ENCODE data around the gene SOX6. TPM values are rescaled to one million over a fixed set of nuclear protein-coding genes. Genes with fewer than 3 reads are reported as not detected.

SOX6 gene
- polyA plus RNA-seq, 1 donor from 2014 or later, result 2.2 TPM

DNA sequence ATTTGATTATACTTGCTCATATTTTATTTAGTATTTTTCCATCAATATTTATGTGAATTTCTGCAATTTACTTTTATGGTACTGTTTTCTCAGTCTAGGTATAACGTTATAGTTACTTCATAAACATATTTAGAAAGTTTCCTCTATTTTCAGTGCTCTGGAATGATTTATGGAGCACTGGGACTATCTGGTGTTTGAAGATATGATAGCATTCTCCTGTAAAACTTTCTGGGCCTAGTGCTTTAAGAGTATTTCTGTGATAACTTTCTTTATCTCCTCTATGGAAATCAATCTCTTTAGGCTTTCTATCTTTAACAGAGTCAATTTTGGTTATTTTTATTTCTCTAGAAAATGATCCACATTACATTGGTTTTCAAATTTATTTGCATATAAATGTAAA is 85.1 kb downstream of the SOX6 start:
- Histone ChIP-seq H3K4me3 (ENCODE audit: low read length) (no peak overlapping the region), H3K27me3 (ENCODE audit: insufficient read depth, low read depth, low read length) (no peaks in the 10 kb centered on the region), H3K9me2 (ENCODE audit: insufficient read depth, low read length) (no peaks in the 10 kb centered on the region), H3K4me2 (ENCODE audit: low read length) (no peak overlapping the region), H3K79me2 (replicated peaks; ENCODE audit: insufficient read depth, low read length) (no peaks in the 10 kb centered on the region), H3K27ac (ENCODE audit: low read length) (no peak overlapping the region), H3K9me3 (ENCODE audit: low read length) (peaks cover 5% of the 10 kb centered on the region), H3F3A (ENCODE audit: insufficient read depth, low read length, poor library complexity, severe bottlenecking) (no peaks in the 10 kb centered on the region), H3K36me3 (ENCODE audit: insufficient read depth, low read length) (no peaks in the 10 kb centered on the region), H3K9ac (ENCODE audit: low read length) (no peak overlapping the region), H4K20me1 (ENCODE audit: insufficient read depth) (no peaks in the 10 kb centered on the region), H2AFZ (ENCODE audit: low read depth, low read length) (no peak overlapping the region)
- TF ChIP-seq TAF1 (IDR thresholded peaks at IDR 0.05; ENCODE audit: low read depth) (no peak), EZH2 (IDR thresholded peaks at IDR 0.05; ENCODE audit: borderline replicate concordance, insufficient read depth, low read length, poor library complexity, severe bottlenecking) (no peak), POLR2AphosphoS5 (IDR thresholded peaks at IDR 0.05) (no peak), MXI1 (conservative IDR thresholded peaks at IDR 0.05; ENCODE audit: poor library complexity, severe bottlenecking) (no peak), RAD21 (conservative IDR thresholded peaks at IDR 0.05) (no peak), EP300 (conservative IDR thresholded peaks at IDR 0.05; ENCODE audit: poor library complexity, severe bottlenecking) (no peak), SMC3 (conservative IDR thresholded peaks at IDR 0.05; ENCODE audit: poor library complexity) (no peak)
- TF ChIP-seq, protein P1, sequence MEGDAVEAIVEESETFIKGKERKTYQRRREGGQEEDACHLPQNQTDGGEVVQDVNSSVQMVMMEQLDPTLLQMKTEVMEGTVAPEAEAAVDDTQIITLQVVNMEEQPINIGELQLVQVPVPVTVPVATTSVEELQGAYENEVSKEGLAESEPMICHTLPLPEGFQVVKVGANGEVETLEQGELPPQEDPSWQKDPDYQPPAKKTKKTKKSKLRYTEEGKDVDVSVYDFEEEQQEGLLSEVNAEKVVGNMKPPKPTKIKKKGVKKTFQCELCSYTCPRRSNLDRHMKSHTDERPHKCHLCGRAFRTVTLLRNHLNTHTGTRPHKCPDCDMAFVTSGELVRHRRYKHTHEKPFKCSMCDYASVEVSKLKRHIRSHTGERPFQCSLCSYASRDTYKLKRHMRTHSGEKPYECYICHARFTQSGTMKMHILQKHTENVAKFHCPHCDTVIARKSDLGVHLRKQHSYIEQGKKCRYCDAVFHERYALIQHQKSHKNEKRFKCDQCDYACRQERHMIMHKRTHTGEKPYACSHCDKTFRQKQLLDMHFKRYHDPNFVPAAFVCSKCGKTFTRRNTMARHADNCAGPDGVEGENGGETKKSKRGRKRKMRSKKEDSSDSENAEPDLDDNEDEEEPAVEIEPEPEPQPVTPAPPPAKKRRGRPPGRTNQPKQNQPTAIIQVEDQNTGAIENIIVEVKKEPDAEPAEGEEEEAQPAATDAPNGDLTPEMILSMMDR (IDR thresholded peaks at IDR 0.05; ENCODE audit: poor library complexity, severe bottlenecking), result no peak
- TF ChIP-seq, protein P2, sequence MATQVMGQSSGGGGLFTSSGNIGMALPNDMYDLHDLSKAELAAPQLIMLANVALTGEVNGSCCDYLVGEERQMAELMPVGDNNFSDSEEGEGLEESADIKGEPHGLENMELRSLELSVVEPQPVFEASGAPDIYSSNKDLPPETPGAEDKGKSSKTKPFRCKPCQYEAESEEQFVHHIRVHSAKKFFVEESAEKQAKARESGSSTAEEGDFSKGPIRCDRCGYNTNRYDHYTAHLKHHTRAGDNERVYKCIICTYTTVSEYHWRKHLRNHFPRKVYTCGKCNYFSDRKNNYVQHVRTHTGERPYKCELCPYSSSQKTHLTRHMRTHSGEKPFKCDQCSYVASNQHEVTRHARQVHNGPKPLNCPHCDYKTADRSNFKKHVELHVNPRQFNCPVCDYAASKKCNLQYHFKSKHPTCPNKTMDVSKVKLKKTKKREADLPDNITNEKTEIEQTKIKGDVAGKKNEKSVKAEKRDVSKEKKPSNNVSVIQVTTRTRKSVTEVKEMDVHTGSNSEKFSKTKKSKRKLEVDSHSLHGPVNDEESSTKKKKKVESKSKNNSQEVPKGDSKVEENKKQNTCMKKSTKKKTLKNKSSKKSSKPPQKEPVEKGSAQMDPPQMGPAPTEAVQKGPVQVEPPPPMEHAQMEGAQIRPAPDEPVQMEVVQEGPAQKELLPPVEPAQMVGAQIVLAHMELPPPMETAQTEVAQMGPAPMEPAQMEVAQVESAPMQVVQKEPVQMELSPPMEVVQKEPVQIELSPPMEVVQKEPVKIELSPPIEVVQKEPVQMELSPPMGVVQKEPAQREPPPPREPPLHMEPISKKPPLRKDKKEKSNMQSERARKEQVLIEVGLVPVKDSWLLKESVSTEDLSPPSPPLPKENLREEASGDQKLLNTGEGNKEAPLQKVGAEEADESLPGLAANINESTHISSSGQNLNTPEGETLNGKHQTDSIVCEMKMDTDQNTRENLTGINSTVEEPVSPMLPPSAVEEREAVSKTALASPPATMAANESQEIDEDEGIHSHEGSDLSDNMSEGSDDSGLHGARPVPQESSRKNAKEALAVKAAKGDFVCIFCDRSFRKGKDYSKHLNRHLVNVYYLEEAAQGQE (IDR thresholded peaks at IDR 0.05; ENCODE audit: borderline replicate concordance), result no peak

DNA sequence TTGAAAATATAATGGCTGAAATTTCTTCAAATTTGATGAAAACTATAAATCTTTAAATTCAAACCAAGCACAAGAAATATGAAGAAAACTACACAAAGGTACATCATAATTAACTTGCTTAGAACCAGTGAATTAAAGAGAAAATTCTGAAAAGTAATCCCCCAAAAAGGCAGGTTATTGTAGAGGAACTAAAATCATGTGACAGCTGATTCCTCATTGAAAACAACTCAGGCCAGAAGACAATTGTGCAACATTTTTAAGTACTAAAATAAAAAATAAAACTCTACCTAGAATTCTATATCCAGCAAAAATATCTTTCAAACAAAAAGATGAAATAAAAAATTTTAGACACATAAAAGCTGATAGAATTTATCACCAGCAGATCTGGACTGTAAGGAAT is 90.3 kb downstream of the SOX6 start:
- Histone ChIP-seq H3K4me3 (ENCODE audit: low read length) (no peak overlapping the region), H3K79me2 (replicated peaks; ENCODE audit: insufficient read depth, low read length) (no peaks in the 10 kb centered on the region), H4K20me1 (ENCODE audit: insufficient read depth) (no peaks in the 10 kb centered on the region), H3K4me2 (ENCODE audit: low read length) (no peak overlapping the region), H2AFZ (ENCODE audit: low read depth, low read length) (no peak overlapping the region), H3K27me3 (ENCODE audit: insufficient read depth, low read depth, low read length) (no peaks in the 10 kb centered on the region), H3K36me3 (ENCODE audit: insufficient read depth, low read length) (no peaks in the 10 kb centered on the region), H3K9me3 (ENCODE audit: low read length) (peaks cover 5% of the 10 kb centered on the region), H3K9ac (ENCODE audit: low read length) (no peak overlapping the region), H3K9me2 (ENCODE audit: insufficient read depth, low read length) (no peaks in the 10 kb centered on the region), H3K27ac (ENCODE audit: low read length) (no peak overlapping the region), H3F3A (ENCODE audit: insufficient read depth, low read length, poor library complexity, severe bottlenecking) (no peaks in the 10 kb centered on the region)
- TF ChIP-seq TAF1 (IDR thresholded peaks at IDR 0.05; ENCODE audit: low read depth) (no peak), POLR2AphosphoS5 (IDR thresholded peaks at IDR 0.05) (no peak), EZH2 (IDR thresholded peaks at IDR 0.05; ENCODE audit: borderline replicate concordance, insufficient read depth, low read length, poor library complexity, severe bottlenecking) (no peak), SMC3 (conservative IDR thresholded peaks at IDR 0.05; ENCODE audit: poor library complexity) (no peak), EP300 (conservative IDR thresholded peaks at IDR 0.05; ENCODE audit: poor library complexity, severe bottlenecking) (no peak), MXI1 (conservative IDR thresholded peaks at IDR 0.05; ENCODE audit: poor library complexity, severe bottlenecking) (no peak), RAD21 (conservative IDR thresholded peaks at IDR 0.05) (no peak)
- TF ChIP-seq, protein P1 (IDR thresholded peaks at IDR 0.05; ENCODE audit: poor library complexity, severe bottlenecking), result no peak
- TF ChIP-seq, protein P2 (IDR thresholded peaks at IDR 0.05; ENCODE audit: borderline replicate concordance), result no peak
